DMS153 (cell line): ENCODE data around the gene COL6A3.
A peak's percentile ranks its signal among the peaks of the same experiment; 100 is the strongest.

Experiments
- DNase-seq: peaks from one replicate; lab custom pipeline; 2025; lab: John Stamatoyannopoulos, UW

The COL6A3 gene

GRCh38 chr2:237295889-237296480, 118.0 kb downstream of the COL6A3 start:
- no peak for DNase-seq

- DNase-seq: no peak
Measured at GRCh38 chr2:237294460-237294859, 119.5 kb downstream of the COL6A3 start.

- DNase-seq: no peak
Measured at GRCh38 chr2:237293978-237294377, 120.0 kb downstream of the COL6A3 start.

- DNase-seq: peak; percentile 92
Measured at GRCh38 chr2:237291138-237291792, 122.7 kb downstream of the COL6A3 start.

- DNase-seq: no peak
Measured at GRCh38 chr2:237290261-237290660, 123.7 kb downstream of the COL6A3 start.

GRCh38 chr2:237289139-237289538, 124.8 kb downstream of the COL6A3 start:
- no peak for DNase-seq

- no peak for DNase-seq
Measured at GRCh38 chr2:237287872-237288271, 126.1 kb downstream of the COL6A3 start.

- no peak for DNase-seq
Measured at GRCh38 chr2:237283131-237283928, 130.6 kb downstream of the COL6A3 start.

- DNase-seq: no peak
Measured at GRCh38 chr2:237282568-237283128, 131.3 kb downstream of the COL6A3 start.

GRCh38 chr2:237281836-237282306, 132.1 kb downstream of the COL6A3 start:
- DNase-seq: no peak

GRCh38 chr2:237280939-237281338, 133.0 kb downstream of the COL6A3 start:
- no peak for DNase-seq

GRCh38 chr2:237280229-237280628, 133.7 kb downstream of the COL6A3 start:
- no peak for DNase-seq

- no peak for DNase-seq
Measured at GRCh38 chr2:237279012-237279768, 134.8 kb downstream of the COL6A3 start.

- DNase-seq: no peak
Measured at GRCh38 chr2:237278568-237278967, 135.4 kb downstream of the COL6A3 start.

GRCh38 chr2:237276716-237277490, 137.1 kb downstream of the COL6A3 start:
- DNase-seq: no peak
